ELF-1 (cell line): ENCODE results near the gene PGA3.
"Not testable (repeated sequence)": the region's sequence is repeated elsewhere in the genome, so short reads cannot be mapped to it uniquely, and the experiment has no call there.

Experiments used
- DNase-seq: peaks from one replicate; pipeline ENCODE4 v3.0.0-alpha.2; 2016; ENCODE audit warnings: low read depth, low spot score

The PGA3 gene

DNA sequence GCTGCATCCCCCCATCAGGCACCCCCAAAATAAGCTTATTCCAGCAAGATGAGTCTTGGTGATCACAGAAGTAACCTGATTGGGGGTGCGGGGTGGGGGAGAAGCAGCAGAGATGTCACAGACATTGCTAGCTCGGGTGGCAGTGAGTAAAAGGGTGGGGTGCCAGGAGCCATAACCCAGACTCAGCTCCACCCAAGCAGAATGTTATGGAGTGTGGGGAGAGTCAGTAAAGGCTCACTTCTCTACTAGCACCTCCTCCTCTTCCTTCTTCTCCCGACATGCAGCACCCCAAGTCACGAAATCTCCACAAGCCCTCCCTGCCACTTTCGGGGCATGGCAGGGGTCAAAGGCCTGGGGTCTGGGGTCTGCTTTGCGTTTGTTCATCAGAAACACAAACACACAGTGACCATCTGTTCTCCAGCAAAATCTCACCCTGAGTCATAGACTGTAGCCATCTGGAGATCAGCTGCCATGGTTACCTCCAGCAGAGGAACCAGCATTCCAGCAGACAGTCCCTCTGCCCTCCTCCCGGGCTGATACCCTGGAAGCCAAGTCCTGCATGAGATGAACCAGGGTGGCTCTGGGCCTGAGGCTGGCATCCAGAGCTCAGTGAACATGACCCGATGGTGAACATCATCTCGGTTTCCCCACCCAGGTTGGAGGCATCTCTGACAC is 4.5 kb downstream of the PGA3 start:
- not testable (repeated sequence) for DNase-seq

DNA sequence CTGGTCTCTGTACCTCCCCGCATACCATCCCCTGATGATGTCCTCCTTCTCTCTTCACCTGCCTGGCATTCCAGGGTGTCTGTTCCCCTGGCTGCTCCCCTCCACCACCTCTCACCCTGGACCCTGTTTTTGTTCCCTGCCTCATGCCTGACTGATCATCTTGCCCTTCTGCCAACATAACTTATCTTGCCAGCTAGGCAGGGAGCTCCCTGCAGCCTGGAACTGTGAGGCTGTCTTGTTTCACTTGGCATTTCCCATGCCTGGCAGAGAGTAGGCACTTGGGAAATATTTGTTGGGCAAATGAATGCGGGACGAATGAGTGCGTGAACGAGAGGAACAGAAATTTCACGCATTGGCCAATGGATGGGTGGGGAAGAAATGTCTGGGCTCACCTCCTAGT is 7.3 kb downstream of the PGA3 start:
- not testable (repeated sequence) for DNase-seq

DNA sequence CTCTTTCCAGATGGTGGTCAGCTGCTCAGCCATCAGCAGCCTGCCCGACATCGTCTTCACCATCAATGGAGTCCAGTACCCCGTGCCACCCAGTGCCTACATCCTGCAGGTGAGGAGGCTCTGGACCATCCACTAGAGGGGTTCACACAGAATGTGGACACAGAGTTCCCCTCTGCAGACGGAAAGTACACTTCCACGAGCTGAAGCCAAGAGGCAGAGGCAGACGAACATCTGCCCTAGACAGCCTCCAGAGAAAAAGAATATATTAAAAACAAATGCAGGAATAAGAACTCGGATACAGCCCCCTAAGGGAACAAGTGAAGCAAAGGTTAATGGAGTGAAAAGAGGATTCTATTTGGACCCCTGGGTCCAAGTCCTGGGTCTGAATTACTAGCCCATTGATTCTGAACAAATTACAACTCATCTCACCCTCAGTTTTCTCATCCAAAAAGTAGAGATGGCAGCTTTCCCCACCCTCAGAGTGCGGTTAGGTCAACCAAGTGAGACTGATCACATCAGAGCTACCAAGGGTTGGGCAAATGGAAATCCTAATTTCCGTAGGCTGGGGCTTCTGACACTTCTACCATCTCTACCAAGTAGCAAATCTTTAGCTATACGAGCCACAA is 8.1 kb downstream of the PGA3 start:
- not testable (repeated sequence) for DNase-seq

DNA sequence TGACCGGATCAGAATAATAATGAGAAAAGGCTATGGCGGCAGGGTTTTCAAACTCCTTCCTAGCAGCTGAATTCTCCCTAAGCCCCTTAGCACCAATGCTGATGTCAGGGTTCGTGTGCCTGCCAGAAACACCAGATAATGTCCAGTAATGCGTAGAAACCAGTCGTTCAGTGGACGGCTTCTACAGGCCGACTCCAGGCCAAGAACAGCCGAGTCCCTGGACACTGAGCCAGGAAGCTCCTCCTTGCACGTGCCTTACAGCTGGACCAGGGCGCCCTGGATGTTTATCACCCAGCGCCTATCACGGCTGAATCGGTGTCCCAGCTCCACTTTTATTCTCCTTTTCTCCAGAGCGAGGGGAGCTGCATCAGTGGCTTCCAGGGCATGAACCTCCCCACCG is 8.9 kb downstream of the PGA3 start:
- not testable (repeated sequence) for DNase-seq

DNA sequence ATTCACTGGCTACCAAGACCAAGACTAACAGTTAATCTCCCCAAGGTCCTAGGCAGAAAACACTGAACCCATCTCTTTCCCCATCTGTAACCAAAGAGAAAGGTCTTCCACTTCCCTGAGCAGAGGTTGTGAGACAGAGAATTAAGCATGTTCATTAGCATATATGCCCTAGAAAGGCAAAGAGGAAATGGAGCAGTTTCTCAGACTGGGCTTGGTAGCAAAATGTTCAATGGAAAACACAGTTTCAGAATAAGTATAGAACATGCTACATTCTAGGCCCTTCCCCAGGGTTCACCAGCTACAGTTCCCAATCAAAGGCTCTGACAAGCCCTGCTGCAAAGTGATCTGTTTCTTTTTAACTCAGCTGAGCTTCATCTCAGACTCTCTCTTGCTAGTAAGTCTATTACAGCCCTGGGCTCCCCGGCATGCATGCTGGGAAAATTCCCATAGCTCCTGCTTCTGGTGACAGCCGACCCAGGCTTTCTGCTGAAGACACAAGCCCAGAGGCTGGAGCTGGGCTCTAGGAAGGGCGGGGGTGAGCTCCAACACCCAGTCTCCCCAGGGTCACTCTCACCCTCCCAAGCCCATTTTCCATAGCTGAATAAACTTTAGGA is 10.5 kb downstream of the PGA3 start:
- not testable (repeated sequence) for DNase-seq

DNA sequence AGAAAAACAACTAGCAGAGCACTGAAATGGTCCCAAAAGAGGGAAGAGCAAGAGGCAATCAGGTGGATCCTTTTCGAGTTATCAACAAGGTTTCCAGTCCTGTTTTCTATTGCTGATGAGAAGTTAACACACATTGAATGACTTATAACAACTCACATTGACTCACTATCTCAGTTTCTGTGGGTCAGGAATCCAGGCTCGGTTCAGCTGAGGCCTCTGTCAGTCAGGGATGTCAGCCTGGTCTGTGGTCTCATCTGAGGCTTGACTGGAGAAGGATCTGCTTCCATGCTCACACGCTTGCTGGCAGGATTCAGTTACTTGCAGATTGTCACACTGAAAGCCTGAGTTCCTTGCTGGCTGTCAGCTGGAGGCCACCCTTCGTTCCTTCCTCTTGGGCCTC is 15.0 kb downstream of the PGA3 start:
- DNase-seq, result not testable (repeated sequence)

DNA sequence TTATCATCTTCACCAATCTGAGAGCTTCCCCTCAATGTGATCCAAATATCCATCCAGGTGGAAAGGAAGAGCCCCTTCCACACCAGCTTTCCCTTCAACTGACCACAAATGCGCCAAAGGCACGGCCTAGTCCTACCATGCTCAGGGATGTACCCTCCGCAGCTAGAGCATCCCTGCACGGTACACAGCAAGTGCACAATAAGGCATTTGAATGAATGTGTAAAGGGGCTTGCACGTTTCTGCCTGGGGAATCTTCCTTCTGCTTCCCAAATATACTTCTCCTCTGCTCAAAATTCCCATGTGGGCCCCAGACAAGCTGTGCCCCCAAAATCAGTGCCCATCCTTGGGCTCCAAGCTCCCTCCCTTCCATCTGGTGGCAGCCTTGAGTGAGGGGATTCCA is 15.7 kb downstream of the PGA3 start:
- DNase-seq, result not testable (repeated sequence)

DNA sequence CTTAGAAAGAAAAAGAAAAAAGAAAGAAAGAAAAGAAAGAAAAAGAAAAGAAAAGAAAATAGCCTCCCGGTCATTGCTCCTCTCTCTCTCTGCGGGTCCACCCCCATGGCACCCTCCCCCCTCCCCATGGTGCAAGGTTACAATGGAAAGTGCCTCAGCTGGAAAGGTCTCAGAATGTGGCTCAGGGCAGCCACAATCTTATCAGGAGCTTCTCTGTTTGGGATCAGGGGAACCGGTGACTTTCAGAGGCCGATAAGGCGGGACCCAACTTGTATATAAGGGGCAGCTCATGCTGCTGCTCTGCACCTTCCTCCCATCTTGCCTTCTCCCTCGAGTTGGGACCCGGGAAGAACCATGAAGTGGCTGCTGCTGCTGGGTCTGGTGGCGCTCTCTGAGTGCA is 18.7 kb downstream of the PGA3 start, which contains the start of gene PGA4:
TSS of gene PGA4 (plus strand) at position 301 of the 400 bp plus-strand sequence. CDS start at position 355, 54 bp downstream.
- DNase-seq, result not testable (repeated sequence)

DNA sequence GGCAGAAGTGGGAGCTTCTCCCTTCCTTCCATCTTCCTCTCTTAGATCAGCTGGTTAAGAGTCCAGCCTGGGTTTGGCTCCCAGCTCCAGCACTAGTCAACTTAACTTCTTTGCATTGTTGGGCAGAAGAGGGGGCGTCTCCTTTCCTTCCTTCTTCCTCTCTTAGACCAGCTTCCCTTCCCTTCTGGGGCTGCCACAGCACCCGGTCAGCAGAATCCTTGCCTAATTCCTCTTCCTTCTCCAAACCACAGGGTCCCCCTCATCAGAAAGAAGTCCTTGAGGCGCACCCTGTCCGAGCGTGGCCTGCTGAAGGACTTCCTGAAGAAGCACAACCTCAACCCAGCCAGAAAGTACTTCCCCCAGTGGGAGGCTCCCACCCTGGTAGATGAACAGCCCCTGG is 19.4 kb downstream of the PGA3 start:
- not testable (repeated sequence) for DNase-seq

DNA sequence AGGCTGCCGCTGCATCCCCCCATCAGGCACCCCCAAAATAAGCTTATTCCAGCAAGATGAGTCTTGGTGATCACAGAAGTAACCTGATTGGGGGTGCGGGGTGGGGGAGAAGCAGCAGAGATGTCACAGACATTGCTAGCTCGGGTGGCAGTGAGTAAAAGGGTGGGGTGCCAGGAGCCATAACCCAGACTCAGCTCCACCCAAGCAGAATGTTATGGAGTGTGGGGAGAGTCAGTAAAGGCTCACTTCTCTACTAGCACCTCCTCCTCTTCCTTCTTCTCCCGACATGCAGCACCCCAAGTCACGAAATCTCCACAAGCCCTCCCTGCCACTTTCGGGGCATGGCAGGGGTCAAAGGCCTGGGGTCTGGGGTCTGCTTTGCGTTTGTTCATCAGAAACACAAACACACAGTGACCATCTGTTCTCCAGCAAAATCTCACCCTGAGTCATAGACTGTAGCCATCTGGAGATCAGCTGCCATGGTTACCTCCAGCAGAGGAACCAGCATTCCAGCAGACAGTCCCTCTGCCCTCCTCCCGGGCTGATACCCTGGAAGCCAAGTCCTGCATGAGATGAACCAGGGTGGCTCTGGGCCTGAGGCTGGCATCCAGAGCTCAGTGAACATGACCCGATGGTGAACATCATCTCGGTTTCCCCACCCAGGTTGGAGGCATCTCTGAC is 23.3 kb downstream of the PGA3 start:
- DNase-seq, result not testable (repeated sequence)

DNA sequence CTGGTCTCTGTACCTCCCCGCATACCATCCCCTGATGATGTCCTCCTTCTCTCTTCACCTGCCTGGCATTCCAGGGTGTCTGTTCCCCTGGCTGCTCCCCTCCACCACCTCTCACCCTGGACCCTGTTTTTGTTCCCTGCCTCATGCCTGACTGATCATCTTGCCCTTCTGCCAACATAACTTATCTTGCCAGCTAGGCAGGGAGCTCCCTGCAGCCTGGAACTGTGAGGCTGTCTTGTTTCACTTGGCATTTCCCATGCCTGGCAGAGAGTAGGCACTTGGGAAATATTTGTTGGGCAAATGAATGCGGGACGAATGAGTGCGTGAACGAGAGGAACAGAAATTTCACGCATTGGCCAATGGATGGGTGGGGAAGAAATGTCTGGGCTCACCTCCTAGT is 26.1 kb downstream of the PGA3 start:
- DNase-seq, result not testable (repeated sequence)

DNA sequence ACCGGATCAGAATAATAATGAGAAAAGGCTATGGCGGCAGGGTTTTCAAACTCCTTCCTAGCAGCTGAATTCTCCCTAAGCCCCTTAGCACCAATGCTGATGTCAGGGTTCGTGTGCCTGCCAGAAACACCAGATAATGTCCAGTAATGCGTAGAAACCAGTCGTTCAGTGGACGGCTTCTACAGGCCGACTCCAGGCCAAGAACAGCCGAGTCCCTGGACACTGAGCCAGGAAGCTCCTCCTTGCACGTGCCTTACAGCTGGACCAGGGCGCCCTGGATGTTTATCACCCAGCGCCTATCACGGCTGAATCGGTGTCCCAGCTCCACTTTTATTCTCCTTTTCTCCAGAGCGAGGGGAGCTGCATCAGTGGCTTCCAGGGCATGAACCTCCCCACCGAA is 27.7 kb downstream of the PGA3 start:
- not testable (repeated sequence) for DNase-seq

DNA sequence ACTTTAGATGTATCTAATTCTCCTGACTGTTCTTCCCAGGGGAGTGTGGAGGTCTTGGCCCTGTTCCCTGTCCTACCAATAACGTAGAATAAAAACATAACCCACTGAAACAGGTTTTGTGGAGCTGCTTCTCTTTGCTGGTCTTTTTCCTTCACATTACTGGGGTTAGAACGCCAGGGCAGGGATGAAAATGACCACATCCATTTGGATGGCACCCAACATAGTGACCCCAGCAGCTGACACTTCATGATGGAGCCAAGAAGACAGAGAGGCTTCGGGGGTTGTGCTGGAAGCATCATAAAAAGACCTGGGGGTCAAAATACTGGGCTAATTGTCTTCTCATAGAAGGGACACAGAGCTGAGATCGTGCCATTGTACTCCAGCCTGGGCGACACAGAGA is 28.3 kb downstream of the PGA3 start:
- not testable (repeated sequence) for DNase-seq

DNA sequence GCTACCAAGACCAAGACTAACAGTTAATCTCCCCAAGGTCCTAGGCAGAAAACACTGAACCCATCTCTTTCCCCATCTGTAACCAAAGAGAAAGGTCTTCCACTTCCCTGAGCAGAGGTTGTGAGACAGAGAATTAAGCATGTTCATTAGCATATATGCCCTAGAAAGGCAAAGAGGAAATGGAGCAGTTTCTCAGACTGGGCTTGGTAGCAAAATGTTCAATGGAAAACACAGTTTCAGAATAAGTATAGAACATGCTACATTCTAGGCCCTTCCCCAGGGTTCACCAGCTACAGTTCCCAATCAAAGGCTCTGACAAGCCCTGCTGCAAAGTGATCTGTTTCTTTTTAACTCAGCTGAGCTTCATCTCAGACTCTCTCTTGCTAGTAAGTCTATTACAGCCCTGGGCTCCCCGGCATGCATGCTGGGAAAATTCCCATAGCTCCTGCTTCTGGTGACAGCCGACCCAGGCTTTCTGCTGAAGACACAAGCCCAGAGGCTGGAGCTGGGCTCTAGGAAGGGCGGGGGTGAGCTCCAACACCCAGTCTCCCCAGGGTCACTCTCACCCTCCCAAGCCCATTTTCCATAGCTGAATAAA is 29.3 kb downstream of the PGA3 start:
- not testable (repeated sequence) for DNase-seq

DNA sequence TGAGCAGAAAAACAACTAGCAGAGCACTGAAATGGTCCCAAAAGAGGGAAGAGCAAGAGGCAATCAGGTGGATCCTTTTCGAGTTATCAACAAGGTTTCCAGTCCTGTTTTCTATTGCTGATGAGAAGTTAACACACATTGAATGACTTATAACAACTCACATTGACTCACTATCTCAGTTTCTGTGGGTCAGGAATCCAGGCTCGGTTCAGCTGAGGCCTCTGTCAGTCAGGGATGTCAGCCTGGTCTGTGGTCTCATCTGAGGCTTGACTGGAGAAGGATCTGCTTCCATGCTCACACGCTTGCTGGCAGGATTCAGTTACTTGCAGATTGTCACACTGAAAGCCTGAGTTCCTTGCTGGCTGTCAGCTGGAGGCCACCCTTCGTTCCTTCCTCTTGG is 33.8 kb downstream of the PGA3 start:
- DNase-seq, result not testable (repeated sequence)

DNA sequence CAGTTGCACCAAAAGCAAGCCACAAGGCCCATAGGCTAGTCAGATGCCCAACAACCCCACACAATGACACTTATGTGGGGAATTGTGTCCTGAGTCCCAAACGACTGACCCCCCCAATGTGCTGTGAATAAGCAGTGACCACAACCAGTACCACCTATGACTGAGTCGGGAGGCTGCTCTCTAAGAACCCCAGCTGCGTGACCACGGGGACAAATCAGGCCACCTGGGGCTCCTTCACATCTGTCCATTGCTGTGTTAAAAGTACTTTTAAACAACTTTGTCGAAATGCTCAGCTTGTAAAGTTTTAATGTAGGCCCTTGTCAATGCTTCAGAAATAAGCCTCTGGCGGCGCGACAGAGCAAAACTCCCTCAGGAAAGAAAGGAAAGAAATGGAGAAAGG is 37.0 kb downstream of the PGA3 start:
- not testable (repeated sequence) for DNase-seq

DNA sequence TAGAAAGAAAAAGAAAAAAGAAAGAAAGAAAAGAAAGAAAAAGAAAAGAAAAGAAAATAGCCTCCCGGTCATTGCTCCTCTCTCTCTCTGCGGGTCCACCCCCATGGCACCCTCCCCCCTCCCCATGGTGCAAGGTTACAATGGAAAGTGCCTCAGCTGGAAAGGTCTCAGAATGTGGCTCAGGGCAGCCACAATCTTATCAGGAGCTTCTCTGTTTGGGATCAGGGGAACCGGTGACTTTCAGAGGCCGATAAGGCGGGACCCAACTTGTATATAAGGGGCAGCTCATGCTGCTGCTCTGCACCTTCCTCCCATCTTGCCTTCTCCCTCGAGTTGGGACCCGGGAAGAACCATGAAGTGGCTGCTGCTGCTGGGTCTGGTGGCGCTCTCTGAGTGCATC is 37.6 kb downstream of the PGA3 start, which contains the start of gene PGA5:
TSS of gene PGA5 (plus strand) at position 301 of the 400 bp plus-strand sequence. CDS start at position 353, 52 bp downstream.
- not testable (repeated sequence) for DNase-seq

DNA sequence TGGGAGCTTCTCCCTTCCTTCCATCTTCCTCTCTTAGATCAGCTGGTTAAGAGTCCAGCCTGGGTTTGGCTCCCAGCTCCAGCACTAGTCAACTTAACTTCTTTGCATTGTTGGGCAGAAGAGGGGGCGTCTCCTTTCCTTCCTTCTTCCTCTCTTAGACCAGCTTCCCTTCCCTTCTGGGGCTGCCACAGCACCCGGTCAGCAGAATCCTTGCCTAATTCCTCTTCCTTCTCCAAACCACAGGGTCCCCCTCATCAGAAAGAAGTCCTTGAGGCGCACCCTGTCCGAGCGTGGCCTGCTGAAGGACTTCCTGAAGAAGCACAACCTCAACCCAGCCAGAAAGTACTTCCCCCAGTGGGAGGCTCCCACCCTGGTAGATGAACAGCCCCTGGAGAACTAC is 38.2 kb downstream of the PGA3 start:
- DNase-seq, result not testable (repeated sequence)

DNA sequence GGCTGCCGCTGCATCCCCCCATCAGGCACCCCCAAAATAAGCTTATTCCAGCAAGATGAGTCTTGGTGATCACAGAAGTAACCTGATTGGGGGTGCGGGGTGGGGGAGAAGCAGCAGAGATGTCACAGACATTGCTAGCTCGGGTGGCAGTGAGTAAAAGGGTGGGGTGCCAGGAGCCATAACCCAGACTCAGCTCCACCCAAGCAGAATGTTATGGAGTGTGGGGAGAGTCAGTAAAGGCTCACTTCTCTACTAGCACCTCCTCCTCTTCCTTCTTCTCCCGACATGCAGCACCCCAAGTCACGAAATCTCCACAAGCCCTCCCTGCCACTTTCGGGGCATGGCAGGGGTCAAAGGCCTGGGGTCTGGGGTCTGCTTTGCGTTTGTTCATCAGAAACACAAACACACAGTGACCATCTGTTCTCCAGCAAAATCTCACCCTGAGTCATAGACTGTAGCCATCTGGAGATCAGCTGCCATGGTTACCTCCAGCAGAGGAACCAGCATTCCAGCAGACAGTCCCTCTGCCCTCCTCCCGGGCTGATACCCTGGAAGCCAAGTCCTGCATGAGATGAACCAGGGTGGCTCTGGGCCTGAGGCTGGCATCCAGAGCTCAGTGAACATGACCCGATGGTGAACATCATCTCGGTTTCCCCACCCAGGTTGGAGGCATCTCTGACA is 42.1 kb downstream of the PGA3 start:
- not testable (repeated sequence) for DNase-seq

DNA sequence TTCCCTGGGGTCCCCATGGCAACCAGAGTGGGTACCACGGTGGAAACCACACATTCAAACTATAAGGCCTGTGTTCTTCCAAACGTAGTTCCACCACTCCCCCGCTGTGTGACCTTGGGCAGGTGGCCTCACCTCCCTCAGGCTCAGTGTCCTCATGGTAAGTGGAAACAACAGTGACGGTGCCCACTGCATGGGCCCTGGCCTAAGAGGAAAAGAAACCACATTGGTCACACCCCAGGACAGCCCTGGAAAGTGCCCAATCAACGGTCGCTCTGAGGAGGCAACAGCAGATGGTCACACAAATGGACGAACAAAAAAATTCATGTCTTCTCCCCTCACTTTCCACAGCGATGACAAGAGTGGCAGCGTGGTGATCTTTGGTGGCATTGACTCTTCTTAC is 44.8 kb downstream of the PGA3 start:
- not testable (repeated sequence) for DNase-seq

DNA sequence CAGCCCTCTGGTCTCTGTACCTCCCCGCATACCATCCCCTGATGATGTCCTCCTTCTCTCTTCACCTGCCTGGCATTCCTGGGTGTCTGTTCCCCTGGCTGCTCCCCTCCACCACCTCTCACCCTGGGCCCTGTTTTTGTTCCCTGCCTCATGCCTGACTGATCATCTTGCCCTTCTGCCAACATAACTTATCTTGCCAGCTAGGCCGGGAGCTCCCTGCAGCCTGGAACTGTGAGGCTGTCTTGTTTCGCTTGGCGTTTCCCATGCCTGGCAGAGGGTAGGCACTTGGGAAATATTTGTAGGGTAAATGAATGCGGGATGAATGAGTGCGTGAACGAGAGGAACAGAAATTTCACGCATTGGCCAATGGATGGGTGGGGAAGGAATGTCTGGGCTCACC is 45.9 kb downstream of the PGA3 start:
- not testable (repeated sequence) for DNase-seq
